IMR-90 (cell line): ENCODE measurements around the gene SIGLEC6. TPM values are rescaled to one million over a fixed set of nuclear protein-coding genes. Genes with fewer than 3 reads are reported as not detected.

Experiments used
- ATAC-seq: fragments of 200-7000 bp; cut with Tn5 transposase; 2 replicates; pipeline ENCODE4 v1.9.1; 2020; ENCODE audit warnings: low read depth, mild to moderate bottlenecking, moderate library complexity
- BruUV-seq: library from RNA; stranded (reverse); fragments of 400-500 nt; replicated peaks from 2 replicates; lab custom pipeline; 2021; lab: Mats Ljungman, UMichigan
- CTCF ChIA-PET: fragments of 300-600 bp; formaldehyde crosslinking; extraction: SDS; loops from one replicate; lab custom pipeline; 2021; ENCODE audit warnings: antibody characterized with exemption; lab: Yijun Ruan, JAX
- POLR2A ChIA-PET: fragments of 300-600 bp; sonication (Branson Sonifier 250); formaldehyde crosslinking; loops from one replicate; lab custom pipeline; 2022; ENCODE audit warnings: antibody characterized with exemption; ENCODE audit not compliant: unreplicated experiment; lab: Charles Lee
- DNase-seq: peaks from one replicate; pipeline ENCODE4 v3.0.0; 2013
- H2AFZ ChIP-seq: replicated peaks from 2 replicates; pipeline ENCODE3; 2013; ENCODE audit warnings: low read length, mild to moderate bottlenecking; ENCODE audit not compliant: poor library complexity
- H2AK5ac ChIP-seq: 2 replicates; pipeline ENCODE4 v1.6.1; 2013; ENCODE audit warnings: low read depth, low read length, inconsistent platforms
- H2AK9ac ChIP-seq: replicated peaks from 2 replicates; pipeline ENCODE3; 2013; ENCODE audit warnings: mild to moderate bottlenecking, low read depth, low read length, moderate library complexity; ENCODE audit not compliant: poor library complexity
- H2BK120ac ChIP-seq: 2 replicates; pipeline ENCODE4 v1.6.1; 2013; ENCODE audit warnings: low read depth, low read length, inconsistent platforms
- H2BK15ac ChIP-seq: 3 replicates; pipeline ENCODE4 v1.6.1; 2013; ENCODE audit warnings: low read depth, low read length, inconsistent platforms
- H2BK20ac ChIP-seq: 2 replicates; pipeline ENCODE4 v1.6.1; 2013; ENCODE audit warnings: low read depth, mild to moderate bottlenecking, inconsistent platforms, low read length, moderate library complexity
- H2BK5ac ChIP-seq: 2 replicates; pipeline ENCODE4 v1.6.1; 2013; ENCODE audit warnings: mild to moderate bottlenecking, low read depth, low read length, inconsistent platforms; ENCODE audit not compliant: poor library complexity, severe bottlenecking
- H3K14ac ChIP-seq: replicated peaks from 2 replicates; pipeline ENCODE4 v1.6.1; 2013; ENCODE audit warnings: low read depth, low read length, inconsistent platforms
- H3K18ac ChIP-seq: 2 replicates; pipeline ENCODE4 v1.6.1; 2013; ENCODE audit warnings: low read depth, low read length, control low read depth
- H3K23ac ChIP-seq: 2 replicates; pipeline ENCODE4 v1.6.1; 2013; ENCODE audit warnings: low read depth, low read length, inconsistent platforms
- H3K27ac ChIP-seq: 2 replicates; pipeline ENCODE4 v1.5.1; 2013; ENCODE audit warnings: mild to moderate bottlenecking, control low read depth, low read length; ENCODE audit not compliant: insufficient read depth
- H3K27me3 ChIP-seq: 2 replicates; pipeline ENCODE4 v1.6.1; 2013; ENCODE audit warnings: low read length; ENCODE audit not compliant: control insufficient read depth, insufficient read depth
- H3K36me3 ChIP-seq: 2 replicates; pipeline ENCODE4 v1.6.1; 2013; ENCODE audit warnings: low read length, mixed read lengths; ENCODE audit not compliant: control insufficient read depth, insufficient read depth
- H3K4ac ChIP-seq: 2 replicates; pipeline ENCODE4 v1.6.1; 2013; ENCODE audit warnings: low read depth, low read length, inconsistent platforms
- H3K4me1 ChIP-seq: 2 replicates; pipeline ENCODE4 v1.6.1; 2013; ENCODE audit warnings: low read length, mixed read lengths; ENCODE audit not compliant: control insufficient read depth, insufficient read depth
- H3K4me2 ChIP-seq: 2 replicates; pipeline ENCODE4 v1.6.1; 2013; ENCODE audit warnings: low read depth, mild to moderate bottlenecking, control low read depth, low read length, moderate library complexity
- H3K4me3 ChIP-seq: 2 replicates; pipeline ENCODE4 v1.5.1; 2013; ENCODE audit warnings: low read depth, mild to moderate bottlenecking, control low read depth, low read length, moderate library complexity; ENCODE audit not compliant: insufficient read depth
- H3K56ac ChIP-seq: 2 replicates; pipeline ENCODE4 v1.6.1; 2013; ENCODE audit warnings: low read length, inconsistent platforms; ENCODE audit not compliant: insufficient read depth; ENCODE audit errors: extremely low read depth
- H3K79me1 ChIP-seq, 2 experiments: 2 replicates each; pipeline ENCODE4 v1.6.1; 2013; ENCODE audit warnings: low read length in 2 of 2, inconsistent platforms in 1 of 2, low read depth in 1 of 2
- H3K9ac ChIP-seq: 2 replicates; pipeline ENCODE4 v1.6.1; 2013; ENCODE audit warnings: low read depth, low read length, control low read depth
- H3K9me1 ChIP-seq: 2 replicates; pipeline ENCODE4 v1.6.1; 2013; ENCODE audit warnings: low read length, inconsistent platforms; ENCODE audit not compliant: insufficient read depth
- H3K9me3 ChIP-seq: 2 replicates; pipeline ENCODE4 v1.6.1; 2013; ENCODE audit warnings: low read length; ENCODE audit not compliant: control insufficient read depth, insufficient read depth
- H4K20me1 ChIP-seq: 2 replicates; pipeline ENCODE4 v1.6.1; 2013; ENCODE audit warnings: low read length, inconsistent platforms; ENCODE audit not compliant: insufficient read depth
- H4K5ac ChIP-seq: 2 replicates; pipeline ENCODE4 v1.6.1; 2013; ENCODE audit warnings: mild to moderate bottlenecking, low read depth, low read length, control low read depth
- H4K8ac ChIP-seq, 2 experiments: 2 replicates each; pipeline ENCODE4 v1.6.1; 2013; ENCODE audit warnings: low read depth in 2 of 2, low read length in 2 of 2, control low read depth in 1 of 2, inconsistent platforms in 1 of 2
- H4K91ac ChIP-seq: 2 replicates; pipeline ENCODE4 v1.6.1; 2013; ENCODE audit warnings: low read depth, low read length, inconsistent platforms; ENCODE audit not compliant: insufficient read depth
- BHLHE40 ChIP-seq: fragments of 150-350 bp; IDR thresholded peaks from 2 replicates; pipeline ENCODE4 v1.6.1; 2016; ENCODE audit warnings: mild to moderate bottlenecking, low read depth, low read length
- MAFK ChIP-seq: IDR thresholded peaks from 2 replicates; pipeline ENCODE4 v1.6.1; 2012; ENCODE audit warnings: low read depth, low read length, improper control_type of control experiment
- MAZ ChIP-seq: IDR thresholded peaks from 2 replicates; pipeline ENCODE4 v1.6.1; 2012; ENCODE audit warnings: low read depth, mild to moderate bottlenecking, low read length, improper control_type of control experiment, moderate library complexity, borderline replicate concordance
- MXI1 ChIP-seq: IDR thresholded peaks from 2 replicates; pipeline ENCODE4 v1.6.1; 2012; ENCODE audit warnings: low read depth, mild to moderate bottlenecking, low read length, moderate library complexity, borderline replicate concordance
- USF2 ChIP-seq: fragments of 150-350 bp; IDR thresholded peaks from 2 replicates; pipeline ENCODE4 v1.6.1; 2017; ENCODE audit warnings: mild to moderate bottlenecking, antibody characterized with exemption, low read length, low read depth
- WGBS, 2 experiments: methylation state at CpG; one replicate each; pipeline versions ENCODE4 v1.1.5 to v1.1.7; 2013; ENCODE audit warnings: missing lambda C conversion rate in 2 of 2; ENCODE audit not compliant: insufficient read length in 1 of 2; ENCODE audit errors: extremely low coverage in 2 of 2; 5-methylcytosine and 5-hydroxymethylcytosine counted together
- dilution Hi-C: fragments of 300-500 bp; cut with HindIII; formaldehyde crosslinking; loops from one replicate; pipeline ENCODE4 v1.14.3; 2018; ENCODE audit warnings: low sequenced_read_pairs; ENCODE audit not compliant: unreplicated experiment
- in situ Hi-C: fragments of 300-500 bp; cut with MboI; formaldehyde crosslinking; loops from 3 replicates; pipeline ENCODE4 v1.14.3; 2019; ENCODE audit warnings: low sequenced_read_pairs, inconsistent platforms, mixed read lengths
- intact Hi-C: fragments of 100-400 bp; cut with micrococcal nuclease; formaldehyde crosslinking; loops from 2 replicates; pipeline ENCODE4 v1.10.0; 2022
- polyA plus RNA-seq, 3 experiments: library from polyadenylated mRNA; depleted of rRNA; stranded (reverse); fragments of >200 nt; gene quantifications; 2 replicates each; pipeline ENCODE4 v1.2.3, GENCODE V29; 2012; ENCODE audit warnings: low replicate concordance in 1 of 3
- total RNA-seq: library from RNA; depleted of rRNA; stranded (reverse); fragments of >200 nt; gene quantifications from 2 replicates; pipeline ENCODE4 v1.2.3, GENCODE V29; 2012

SIGLEC6 gene
- total and polyA plus RNA-seq, 2 of the 4 experiments (the other 2 are of a cell fraction): not detected

- no peak overlapping the region for H3K14ac ChIP-seq
- no peak overlapping the region for H2BK5ac ChIP-seq
- H3K4me2 ChIP-seq: no peak overlapping the region
- H3K79me1 ChIP-seq: no peaks in the 10 kb centered on the region
- dilution Hi-C loops (no loop called here), in situ Hi-C loops (no loop called here), intact Hi-C loops (loop anchor here (1.0 to 5.0 kb wide), 2 partner anchors 55 to 131 kb away; no protein-coding TSS in a partner anchor)
- BruUV-seq: no TSS peak
- no peaks in the 10 kb centered on the region for H3K9me1 ChIP-seq
- H4K20me1 ChIP-seq: no peaks in the 10 kb centered on the region
- no peak overlapping the region for H4K91ac ChIP-seq
- H2BK120ac ChIP-seq: no peak overlapping the region
- WGBS, 2 experiments: 0% methylated on average over 4 of the region's 20 CpGs; no CpG with 5 or more reads in 1 of the 2 experiments
- no peak overlapping the region for H4K5ac ChIP-seq
- H2AK9ac ChIP-seq: no peak overlapping the region
- no peak overlapping the region for H2BK20ac ChIP-seq
- H3K4me1 ChIP-seq: no peaks in the 10 kb centered on the region
- H3K27ac ChIP-seq: no peak overlapping the region
- no peak overlapping the region for H3K56ac ChIP-seq
- POLR2A ChIA-PET: no interaction called here
- H3K27me3 ChIP-seq: no peaks in the 10 kb centered on the region
- H3K4ac ChIP-seq: no peak overlapping the region
- DNase-seq: peak; percentile 47
- peaks cover 3% of the 10 kb centered on the region; the same call in 1 of the 2 replicates for H3K9me3 ChIP-seq
- no peak overlapping the region for H3K4me3 ChIP-seq
- H2AK5ac ChIP-seq: no peak overlapping the region
- TF ChIP-seq MXI1 (no peak; the same call in 1 of the 2 replicates), MAFK (no peak), MAZ (no peak), USF2 (no peak), BHLHE40 (no peak)
- CTCF ChIA-PET: no interaction called here
- ATAC-seq: peak; percentile 90
- H2AFZ ChIP-seq: peak overlapping the region; percentile 49
- no peak overlapping the region for H2BK15ac ChIP-seq
- H3K23ac ChIP-seq: no peak overlapping the region
- H3K36me3 ChIP-seq: no peaks in the 10 kb centered on the region
- H4K8ac ChIP-seq: no peak overlapping the region
- H3K18ac ChIP-seq: no peak overlapping the region
- H3K9ac ChIP-seq: no peak overlapping the region
Observed at GRCh38 chr19:51552996-51553725, 21.7 kb upstream of the SIGLEC6 start.
